ENCODE results near the gene BLOC1S6. TPM values are rescaled to one million over a fixed set of nuclear protein-coding genes. Genes with fewer than 3 reads are reported as not detected.

Gene BLOC1S6
- total RNA-seq, 1 experiment from 2014 or later: 40.1 TPM

GRCh38 chr15:45581919-45582318 is 5.3 kb upstream of the BLOC1S6 start:
- Histone ChIP-seq H3K79me2 (ENCODE audit: low read length) (peaks cover 7% of the 10 kb centered on the region; the same call in 1 of the 2 replicates), H3K9ac (ENCODE audit: low read length) (no peak overlapping the region), H4K20me1 (ENCODE audit: low read length) (no peaks in the 10 kb centered on the region), H2AFZ (ENCODE audit: low read length) (no peak overlapping the region), H3K4me2 (ENCODE audit: low read length) (no peak overlapping the region), H3K9me2 (replicated peaks; ENCODE audit: low read length) (no peaks in the 10 kb centered on the region), H3K4me3 (ENCODE audit: low read length) (no peak overlapping the region), H3K27ac (ENCODE audit: low read length) (no peak overlapping the region), H3K4me1 (ENCODE audit: insufficient read depth, low read length) (0 out of 2 replicates have a peak, but pooled peaks cover 10% of the 10 kb centered on the region), H3K27me3 (ENCODE audit: low read length) (no peaks in the 10 kb centered on the region), H3K36me3 (ENCODE audit: low read depth, low read length) (no peaks in the 10 kb centered on the region), H3F3A (ENCODE audit: low read length, unreplicated experiment) (no peaks in the 10 kb centered on the region), H3K9me3 (ENCODE audit: low read length) (no peaks in the 10 kb centered on the region)
- CTCF ChIA-PET: no interaction called here
- ATAC-seq: no peak
- POLR2A ChIA-PET (ENCODE audit: unreplicated experiment): no interaction called here
- DNase-seq: no peak
- intact Hi-C loops (cut with micrococcal nuclease): no loop called here
- TF ChIP-seq EZH2phosphoT487 (IDR thresholded peaks at IDR 0.05; ENCODE audit: borderline replicate concordance, low read length) (no peak), CTCF (conservative IDR thresholded peaks at IDR 0.05; ENCODE audit: low read depth, low read length) (no peak), EZH2 (IDR thresholded peaks at IDR 0.05; ENCODE audit: low read length, unreplicated experiment) (no peak)
- no TSS peak for BruUV-seq (replicated peaks)

DNA sequence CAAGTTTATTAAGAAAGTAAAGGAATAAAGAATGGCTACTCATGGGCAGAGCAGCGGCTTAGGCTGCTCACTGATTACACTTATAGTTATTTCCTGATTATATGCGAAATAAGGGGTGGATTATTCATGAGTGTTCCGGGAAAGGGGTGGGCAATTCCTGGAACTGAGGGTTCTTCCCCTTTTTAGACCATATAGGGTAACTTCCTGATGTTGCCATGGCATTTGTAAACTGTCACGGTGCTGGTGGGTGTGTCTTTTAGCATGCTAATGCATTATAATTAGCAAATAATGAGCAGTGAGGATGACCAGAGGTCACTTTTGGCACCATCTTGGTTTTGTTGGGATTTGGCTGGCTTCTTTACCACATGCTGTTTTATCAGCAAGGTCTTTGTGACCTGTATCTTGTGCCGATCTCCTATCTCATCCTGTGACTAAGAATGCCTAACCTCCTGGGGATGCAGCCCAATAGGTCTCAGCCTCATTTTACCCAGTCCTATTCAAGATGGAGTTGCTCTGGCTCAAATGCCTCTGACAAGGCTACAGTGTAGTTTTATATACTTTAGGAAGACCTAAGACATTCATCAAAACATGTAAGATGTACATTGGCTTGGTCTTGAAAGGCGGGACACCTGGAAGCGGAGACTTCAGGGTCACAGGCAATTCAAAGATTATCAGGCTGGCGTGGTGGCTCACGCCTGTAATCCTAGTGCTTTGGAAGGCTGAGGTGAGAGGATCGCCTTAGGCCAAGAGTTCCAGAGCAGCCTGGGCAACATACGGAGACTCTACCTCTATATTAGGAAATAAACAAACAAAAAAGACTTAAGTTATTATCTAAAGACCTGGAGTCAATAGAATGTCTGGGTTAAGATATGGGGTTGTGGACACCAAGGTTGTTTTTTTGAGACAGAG is 3.2 kb upstream of the BLOC1S6 start:
- no peak for DNase-seq
- Histone ChIP-seq H3K79me2 (ENCODE audit: low read length) (peaks cover 21% of the 10 kb centered on the region), H3K9me3 (ENCODE audit: low read length) (no peaks in the 10 kb centered on the region), H3K27ac (ENCODE audit: low read length) (no peak overlapping the region), H3K9me2 (replicated peaks; ENCODE audit: low read length) (no peaks in the 10 kb centered on the region), H3K4me3 (ENCODE audit: low read length) (no peak overlapping the region), H3K4me2 (ENCODE audit: low read length) (no peak overlapping the region), H3K27me3 (ENCODE audit: low read length) (no peaks in the 10 kb centered on the region), H3K4me1 (ENCODE audit: insufficient read depth, low read length) (peaks cover 16% of the 10 kb centered on the region), H3K9ac (ENCODE audit: low read length) (no peak overlapping the region), H3F3A (ENCODE audit: low read length, unreplicated experiment) (no peaks in the 10 kb centered on the region), H2AFZ (ENCODE audit: low read length) (no peak overlapping the region), H3K36me3 (ENCODE audit: low read depth, low read length) (no peaks in the 10 kb centered on the region), H4K20me1 (ENCODE audit: low read length) (no peaks in the 10 kb centered on the region)
- TF ChIP-seq EZH2phosphoT487 (IDR thresholded peaks at IDR 0.05; ENCODE audit: borderline replicate concordance, low read length) (no peak), CTCF (conservative IDR thresholded peaks at IDR 0.05; ENCODE audit: low read depth, low read length) (no peak), EZH2 (IDR thresholded peaks at IDR 0.05; ENCODE audit: low read length, unreplicated experiment) (no peak)
- intact Hi-C loops (cut with micrococcal nuclease): no loop called here
- CTCF ChIA-PET: no interaction called here
- no TSS peak for BruUV-seq (replicated peaks)
- POLR2A ChIA-PET (ENCODE audit: unreplicated experiment): no interaction called here
- no peak for ATAC-seq

Measured in PC-3 (cell line).